Daoy (cell line): Measurements from ENCODE around the gene CFAP74. TPM values are rescaled to one million over a fixed set of nuclear protein-coding genes. Genes with fewer than 3 reads are reported as not detected.

Experiments
- DNase-seq: peaks from one replicate; pipeline ENCODE4 v3.0.0-alpha.2; 2015; ENCODE audit warnings: low read depth
- total RNA-seq: library from RNA; depleted of rRNA; stranded (reverse); fragments of >200 nt; shearing (Covaris generic); gene quantifications from 2 replicates; pipeline ENCODE4 v1.2.3, GENCODE V29; 2014

CFAP74 gene
- total RNA-seq, 1 experiment from 2014 or later: not detected

DNA sequence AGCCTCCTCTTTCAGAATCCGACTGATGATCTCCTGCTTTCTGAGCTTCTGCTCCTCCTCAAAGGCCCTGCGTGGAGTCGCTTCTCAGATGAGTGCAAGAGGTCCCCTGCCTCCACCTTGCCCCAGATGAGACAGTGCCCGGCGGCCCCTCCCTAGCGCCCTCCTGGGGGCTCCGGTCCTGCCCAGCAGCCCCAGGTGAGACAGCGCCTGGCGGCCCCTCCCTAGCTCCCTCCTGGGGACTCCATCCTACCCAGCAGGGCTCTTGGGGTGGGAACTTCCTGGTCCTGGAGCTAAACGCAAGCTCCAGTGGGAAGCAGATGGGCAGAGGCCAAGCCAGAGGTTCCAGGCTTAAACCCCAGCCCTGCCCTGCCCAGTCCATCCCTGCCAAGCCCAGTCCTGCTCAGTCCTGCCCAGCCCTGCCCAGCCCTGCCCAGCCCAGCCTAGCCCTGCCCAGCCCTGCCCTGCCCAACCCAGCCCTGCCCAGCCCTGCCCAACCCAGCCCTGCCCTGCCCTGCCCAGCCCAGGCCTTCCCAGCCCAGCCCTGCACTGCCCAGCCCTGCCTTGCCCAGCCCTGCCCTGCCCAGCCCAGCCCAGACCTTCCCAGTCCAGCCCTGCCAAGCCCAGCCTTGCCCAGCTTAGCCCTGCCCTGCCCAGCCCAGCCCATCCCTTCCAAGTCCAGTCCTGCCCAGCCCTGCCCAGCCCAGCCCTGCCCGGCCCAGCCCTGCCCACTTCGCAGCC, 34.6 kb downstream of the CFAP74 start:
- no peak for DNase-seq

DNA sequence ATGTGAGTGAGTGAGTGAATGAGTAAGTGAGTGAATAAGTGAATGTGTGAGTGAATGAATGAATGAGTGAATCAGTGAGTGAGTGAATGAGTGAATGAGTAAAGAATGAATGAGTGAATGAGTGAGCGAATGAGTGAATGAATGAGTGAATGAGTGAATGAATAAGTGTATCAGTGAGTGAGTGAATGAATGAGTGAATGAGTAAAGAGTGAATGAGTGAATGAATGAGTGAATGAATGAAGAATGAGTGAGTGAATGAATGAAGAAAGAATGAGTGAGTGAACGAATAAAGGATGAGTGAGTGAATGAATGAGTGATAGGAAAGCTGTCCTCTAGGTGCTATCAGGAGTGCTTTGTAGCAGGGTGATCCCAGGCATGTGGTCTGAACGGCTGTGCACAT, 35.7 kb downstream of the CFAP74 start:
- no peak for DNase-seq

DNA sequence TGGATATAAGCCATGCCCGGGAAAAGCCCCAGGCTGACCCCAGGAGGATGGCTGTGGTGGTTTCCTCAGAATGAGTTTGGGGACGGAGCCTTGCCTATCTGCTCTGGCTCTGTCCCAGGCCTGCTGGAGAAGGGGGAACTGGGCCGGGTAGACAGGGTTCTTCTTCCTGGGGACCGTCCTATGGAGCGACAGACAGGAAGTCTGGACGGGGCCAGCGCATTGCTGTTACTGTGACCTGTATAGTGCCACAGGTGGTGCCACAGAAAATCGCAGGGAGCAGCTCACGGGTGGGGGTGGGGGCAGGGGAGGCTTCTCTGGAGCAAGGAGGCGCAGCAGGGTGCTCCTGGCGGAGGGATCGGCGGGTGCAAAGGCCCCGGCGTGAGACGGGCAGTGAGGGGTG, 36.4 kb downstream of the CFAP74 start:
- DNase-seq: no peak

DNA sequence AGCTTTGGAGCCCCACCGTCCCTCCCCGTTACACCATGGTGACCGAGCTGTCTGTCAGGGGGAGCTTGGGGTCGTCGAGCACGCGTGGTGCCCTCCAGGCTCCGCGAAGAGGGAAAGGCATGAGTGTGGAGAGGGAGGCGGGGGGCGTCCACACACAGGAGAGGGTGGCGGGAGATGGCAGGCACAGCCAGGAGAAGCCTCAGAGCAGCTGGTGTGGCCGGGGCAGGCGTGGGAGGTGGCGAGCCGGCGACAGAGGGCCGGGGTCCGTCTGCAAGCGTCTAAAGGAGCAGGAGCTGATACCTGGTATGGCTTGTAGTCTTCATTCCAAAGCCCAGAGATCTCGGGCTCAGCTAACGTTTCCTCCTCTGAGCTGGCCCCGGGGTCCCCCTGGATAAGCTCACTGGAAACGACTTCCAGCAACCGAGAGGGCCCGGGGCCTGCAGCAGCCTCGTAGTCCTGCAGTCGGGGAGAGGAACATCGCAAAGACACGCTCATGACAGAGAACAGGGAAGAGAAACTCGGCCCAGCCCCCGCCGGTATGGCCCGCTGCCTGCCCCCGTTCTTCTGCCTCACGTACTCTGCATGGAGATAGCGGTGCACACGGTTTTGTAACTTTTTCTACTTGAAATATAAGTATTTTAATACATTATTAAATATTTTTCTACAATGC, 37.4 kb downstream of the CFAP74 start:
- no peak for DNase-seq

DNA sequence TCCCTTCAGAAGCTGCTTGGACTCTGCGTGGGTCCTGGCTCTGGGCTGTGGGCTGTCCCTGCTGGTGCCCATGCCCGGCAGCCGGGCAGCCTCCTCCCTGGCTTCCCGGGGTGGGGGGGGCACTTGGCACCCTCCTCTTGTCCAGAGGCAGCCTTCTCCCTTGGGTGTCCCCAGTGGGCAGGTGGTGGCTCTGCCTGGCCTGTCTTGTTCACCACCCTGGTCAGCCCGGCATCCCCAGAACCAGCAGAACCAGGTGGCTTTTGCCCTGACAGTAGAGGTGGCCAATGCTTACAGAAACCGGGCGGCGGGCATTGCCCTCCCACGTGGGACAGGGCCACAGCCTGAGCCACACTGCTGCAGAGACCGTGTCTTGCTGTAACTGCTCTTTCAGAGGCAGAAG, 38.0 kb downstream of the CFAP74 start:
- no peak for DNase-seq

DNA sequence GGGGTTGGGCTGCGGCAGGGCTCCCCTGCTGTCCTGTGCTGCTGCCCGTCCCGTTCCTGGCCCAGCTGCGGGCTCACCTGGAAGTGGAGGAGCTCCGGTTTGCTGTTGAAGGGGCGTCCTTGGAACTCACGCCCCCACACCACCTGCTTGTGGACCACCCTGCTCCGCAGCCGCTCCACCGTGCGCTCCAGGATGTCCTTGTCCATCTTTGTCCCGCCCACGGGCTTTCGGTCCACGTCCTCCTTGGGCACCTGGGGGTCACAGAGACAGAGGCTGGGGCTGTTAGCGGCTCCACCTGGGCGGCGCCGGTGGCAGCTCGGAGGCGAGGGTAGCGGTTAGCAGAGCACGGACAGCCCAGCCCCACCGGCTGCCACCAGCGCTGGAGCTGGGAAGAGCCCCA, 38.8 kb downstream of the CFAP74 start:
- no peak for DNase-seq

DNA sequence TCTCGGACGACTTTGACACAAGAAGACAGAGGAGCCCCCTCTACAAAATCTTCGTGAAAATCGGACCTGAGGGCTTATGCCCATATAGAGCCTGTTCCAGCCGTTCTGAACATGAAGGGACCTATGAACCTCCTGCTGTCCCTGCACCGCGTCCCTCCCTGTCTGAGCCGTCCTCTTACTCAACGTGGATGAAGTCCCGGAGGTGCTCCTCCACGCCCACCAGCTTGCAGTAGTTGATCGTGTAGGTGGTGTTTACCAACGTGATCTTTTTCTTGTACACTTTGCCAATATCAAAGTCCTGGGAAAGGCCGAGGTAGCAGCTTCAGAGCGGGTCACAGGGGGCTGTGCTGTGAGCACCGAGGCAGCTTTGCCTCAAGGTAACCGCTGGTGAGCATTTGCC, 40.0 kb downstream of the CFAP74 start:
- no peak for DNase-seq

DNA sequence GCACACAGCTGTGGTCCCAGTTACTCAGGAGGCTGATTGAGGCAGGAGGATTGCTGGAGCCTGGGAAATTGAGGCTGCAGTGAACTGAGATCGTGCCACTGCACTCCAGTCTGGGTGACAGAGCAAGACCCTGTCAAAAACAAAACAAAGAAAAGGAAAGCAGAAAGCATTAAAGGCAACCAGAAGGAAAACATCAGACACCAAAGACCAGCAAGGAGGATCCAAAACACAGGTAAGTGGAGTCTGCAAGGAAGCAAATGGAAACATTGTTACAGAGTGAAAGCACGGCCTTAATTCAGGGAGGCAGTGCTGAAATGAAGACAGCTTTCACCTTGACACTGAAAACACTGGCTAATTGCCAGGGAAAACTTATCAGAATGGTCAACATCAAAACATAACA, 40.8 kb downstream of the CFAP74 start:
- no peak for DNase-seq

DNA sequence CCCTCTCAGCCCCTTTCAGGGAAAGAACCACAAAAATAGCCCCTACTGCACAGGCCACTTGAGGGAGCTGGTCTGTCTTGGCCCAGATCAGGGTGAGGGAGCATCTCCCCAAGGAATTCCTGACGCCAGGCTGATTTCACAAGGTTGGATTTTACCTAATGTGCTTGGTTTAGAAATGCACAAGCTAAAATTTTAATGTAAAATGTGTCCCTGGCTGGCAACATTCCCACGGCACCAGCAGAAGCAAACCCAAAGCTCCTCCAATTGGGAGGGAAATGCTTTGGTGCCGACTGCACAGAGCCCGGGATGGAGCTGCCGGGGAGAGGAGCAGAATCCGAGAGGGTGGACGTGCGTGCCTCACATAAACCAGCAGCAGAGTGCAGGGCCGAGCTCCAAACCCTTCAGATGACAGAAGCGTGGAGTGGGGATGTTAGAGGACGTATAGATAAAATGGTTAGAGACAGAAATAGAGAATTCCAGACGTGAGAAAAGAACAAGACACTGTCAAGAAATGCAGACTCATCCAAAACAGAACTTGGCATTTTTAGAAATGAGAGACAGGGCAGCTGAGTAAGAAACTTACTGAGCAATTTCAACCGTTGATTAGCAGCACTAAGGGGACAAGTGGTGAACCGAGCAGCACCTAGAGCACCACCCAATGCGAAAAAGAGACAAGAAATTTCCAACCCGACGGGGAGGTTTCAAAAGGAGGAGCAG, 42.9 kb downstream of the CFAP74 start:
- DNase-seq: no peak

DNA sequence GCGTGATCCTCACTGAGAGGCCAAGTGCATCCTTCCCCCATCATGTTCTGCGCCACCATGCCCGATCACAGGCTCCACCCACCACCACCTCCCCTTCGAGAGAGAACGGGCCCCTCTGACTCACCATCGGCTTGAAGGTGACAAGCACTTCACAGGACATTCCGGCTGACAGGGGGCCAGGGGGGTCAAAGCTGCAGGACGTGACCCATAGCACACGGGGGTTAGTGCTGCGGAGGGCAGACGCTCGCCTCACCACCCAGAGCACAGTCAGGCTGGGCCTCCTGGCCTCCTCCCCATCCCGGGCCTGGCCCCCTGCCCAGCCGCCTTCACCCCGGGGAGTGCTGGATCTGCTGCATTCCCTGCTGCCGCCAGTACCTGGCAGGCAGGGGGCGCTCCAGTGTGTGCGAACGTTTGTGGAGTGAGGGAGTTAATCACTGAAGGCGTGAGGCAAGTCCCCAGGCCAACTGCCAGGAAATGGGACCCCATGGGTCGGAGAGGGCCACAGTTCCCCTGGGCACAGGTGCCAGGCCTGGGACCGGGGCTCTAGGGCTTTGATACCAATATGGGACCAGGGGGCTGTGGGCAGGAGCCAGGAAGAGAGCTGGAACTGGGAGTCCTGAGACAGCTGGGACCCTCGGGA, 43.6 kb downstream of the CFAP74 start:
- peak; percentile 92 for DNase-seq

DNA sequence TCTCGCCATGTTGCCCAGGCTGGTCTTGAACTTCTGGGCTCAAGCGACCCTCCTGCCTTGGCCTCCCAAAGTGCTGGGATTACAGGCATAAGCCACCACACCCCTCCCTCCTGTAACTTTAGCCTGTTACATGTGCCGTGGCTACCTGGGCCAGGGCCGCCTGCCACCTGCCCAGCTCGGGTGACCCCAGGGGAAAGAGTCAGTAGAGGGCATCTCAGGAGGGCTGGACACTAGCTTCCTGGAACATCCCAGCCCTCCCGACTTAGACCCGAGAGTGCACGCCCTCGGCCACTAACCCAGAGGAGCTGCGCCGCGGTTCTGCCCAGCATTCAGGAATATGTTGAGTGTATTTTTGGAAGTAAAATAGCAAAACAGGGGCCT, 44.1 kb downstream of the CFAP74 start:
- no peak for DNase-seq

DNA sequence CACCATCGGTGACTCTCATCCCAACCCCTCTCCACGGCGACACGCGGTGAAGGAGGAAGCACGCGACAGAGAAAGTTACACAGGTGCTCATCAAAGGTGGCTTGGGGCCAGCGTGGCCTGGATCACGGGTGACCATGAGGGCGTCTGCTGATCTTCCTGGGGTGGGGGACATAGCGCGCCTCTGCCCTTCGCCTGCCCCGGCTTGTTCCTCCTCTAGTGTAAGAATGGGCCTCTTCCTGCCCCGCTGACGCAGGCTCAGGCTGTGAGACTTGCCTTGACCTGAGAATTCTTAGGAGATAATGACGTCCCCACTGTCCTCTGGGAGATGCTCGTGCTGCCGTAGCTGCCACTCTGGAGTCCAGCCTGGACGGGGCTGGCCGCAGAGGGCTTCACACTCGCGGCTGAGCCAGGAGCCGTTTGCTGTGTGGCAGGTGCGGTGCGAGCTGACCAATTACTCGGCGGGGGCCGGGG, 45.5 kb downstream of the CFAP74 start:
- no peak for DNase-seq

DNA sequence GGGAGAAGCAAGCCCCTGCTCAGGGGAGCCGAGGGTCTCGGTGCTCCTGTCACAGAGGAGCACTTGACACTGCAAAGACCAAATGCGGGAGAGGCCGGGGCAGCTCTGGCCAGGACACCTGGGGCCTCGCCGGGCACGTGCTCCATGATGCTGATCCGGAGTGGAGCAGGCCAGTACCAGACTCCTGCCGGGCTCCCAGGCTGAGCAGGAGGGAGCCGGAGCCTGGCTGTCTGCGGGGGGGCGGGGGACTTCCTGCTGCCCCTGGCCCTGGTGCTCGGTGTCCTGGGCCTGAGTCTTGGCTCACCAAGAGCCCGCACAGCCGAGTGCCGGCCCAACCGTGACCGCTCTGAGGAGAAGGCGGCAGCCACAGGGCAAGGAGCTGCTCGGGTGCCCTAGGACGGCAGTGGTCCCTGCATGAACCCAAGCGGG, 46.0 kb downstream of the CFAP74 start:
- DNase-seq: no peak

DNA sequence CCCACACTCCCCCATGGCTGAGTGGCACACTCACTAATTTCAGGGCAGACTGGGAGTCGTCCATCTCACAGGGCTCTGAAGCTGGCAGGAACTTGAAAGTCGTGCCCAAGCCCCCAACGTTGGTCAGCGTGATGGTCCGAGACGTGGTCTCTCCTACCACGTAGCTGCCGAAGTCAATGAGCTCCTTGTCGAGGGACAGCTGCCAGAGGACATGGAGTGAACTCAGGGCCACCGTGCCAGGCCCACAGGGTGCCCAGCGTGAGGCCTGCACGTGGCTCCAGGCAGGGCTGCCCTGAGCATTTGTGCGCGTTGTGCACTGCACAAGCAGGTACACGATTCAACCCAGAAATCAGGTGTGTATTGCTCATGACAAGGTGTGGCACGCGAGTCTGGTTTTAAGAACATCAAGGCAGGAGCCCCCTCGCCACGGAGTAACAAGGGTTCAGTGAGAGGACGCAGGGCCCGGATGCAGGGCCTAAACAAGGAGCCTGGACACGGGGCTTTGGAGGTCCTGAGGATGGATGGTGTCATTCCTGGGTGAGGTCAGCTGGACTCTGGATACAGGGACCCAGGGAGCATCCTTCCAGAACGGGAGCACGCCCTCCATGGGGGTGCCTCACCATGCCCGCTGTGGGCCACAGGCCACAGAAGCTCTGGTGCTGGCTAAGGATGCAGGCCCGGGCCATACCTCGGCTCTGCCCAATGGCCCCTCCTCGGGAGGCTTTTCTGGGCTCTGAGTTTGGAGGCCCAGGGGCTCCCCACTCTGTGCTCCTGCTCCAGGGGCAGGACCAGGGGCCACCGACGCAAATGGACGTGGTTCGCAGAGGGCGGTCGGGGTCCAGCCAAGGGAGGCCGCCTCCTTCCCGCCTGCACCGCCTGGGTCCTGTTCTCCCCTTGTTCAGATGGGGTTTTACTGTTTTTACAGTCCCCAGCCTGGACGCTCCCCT, 46.7 kb downstream of the CFAP74 start:
- DNase-seq: no peak

DNA sequence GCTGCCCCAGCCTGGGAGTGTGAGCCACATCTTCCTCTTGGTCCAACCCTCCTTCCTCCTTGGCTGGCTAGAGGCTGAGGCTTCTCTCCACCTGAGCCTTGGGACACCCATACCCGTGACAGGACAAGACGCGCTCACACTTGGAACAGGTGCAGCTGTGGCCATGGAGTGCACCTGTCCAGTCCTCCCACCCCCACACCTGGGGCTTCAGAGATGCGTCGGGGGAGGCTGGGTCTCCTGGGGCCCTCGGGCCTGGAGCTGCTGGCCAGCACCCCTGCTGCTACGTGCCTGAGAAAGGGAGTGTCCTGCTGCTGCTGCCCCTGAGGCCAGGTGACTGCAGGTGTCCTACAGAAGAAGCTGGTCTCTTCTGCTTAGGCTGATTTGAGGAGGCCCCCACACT, 47.5 kb downstream of the CFAP74 start:
- no peak for DNase-seq

DNA sequence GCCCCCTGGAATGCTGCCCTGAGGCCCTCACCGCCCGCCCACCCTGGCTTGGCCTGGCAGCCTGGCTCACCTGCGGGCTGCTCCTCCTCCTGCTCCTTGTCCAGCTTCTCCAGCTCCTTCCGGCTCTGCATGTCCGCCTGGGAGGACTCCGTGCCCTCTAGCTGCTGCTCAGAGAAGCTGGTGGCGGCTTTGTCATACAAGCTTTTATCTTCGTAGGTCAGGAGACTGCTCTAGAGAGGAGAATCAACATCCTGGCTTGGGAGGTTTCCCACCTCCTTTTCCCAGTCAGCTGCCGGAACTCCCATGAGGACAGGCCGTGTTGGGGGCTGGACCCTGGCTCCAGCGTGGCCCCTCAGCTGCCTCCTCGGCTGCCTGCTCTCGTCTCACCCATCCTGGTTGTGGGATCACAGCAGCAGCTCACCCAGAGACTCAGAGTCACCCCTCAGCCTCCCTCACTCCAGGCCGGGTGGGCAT, 47.9 kb downstream of the CFAP74 start:
- DNase-seq: no peak

DNA sequence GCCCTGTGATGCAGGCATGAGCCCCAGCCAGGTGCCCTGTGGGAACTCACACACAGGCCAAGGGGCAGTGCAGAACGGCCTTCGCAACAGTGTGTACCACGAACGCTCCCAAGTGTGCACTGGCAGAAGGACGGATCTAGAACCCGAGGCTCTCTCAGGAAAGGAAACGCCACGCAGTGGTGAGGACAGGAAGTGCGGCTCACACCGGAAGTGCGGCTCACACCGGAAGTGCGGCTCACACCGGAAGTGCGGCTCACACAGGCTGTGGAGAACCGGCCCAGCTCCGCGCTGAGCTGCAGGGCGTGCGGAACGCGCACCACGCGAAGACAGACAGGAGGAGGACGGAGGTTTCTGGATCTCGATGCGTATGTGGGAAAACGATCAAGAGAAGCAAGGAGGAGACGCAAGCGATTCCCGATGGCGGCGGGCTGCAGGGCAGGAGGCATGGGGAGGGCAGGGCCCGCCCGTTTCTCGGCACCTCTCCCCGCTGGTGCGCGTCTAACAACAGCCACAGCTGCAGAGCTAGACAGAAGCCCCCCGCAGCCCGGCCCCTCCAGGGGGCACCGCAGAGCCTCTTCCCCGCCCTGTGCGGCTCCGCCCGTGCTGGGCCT, 48.6 kb downstream of the CFAP74 start:
- no peak for DNase-seq

DNA sequence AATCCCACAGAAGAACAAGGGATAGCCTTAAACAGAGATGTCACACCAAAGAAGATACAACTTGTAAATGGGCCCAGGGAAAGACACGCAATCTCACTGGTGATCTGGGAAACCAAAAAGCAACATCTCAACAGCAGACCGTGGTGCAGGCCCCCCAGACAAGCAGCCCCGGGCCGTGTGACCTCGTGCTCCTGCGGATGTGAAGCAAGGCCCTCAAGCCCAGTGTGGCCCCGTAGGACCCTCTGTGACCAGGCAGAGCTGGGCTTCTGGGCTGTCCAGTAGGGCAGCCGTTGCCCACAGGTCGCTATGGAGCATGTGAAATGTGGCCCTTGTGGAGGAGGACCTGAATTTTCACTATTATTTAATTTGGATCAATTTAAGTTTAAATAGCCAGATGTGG, 49.6 kb downstream of the CFAP74 start:
- DNase-seq: no peak

DNA sequence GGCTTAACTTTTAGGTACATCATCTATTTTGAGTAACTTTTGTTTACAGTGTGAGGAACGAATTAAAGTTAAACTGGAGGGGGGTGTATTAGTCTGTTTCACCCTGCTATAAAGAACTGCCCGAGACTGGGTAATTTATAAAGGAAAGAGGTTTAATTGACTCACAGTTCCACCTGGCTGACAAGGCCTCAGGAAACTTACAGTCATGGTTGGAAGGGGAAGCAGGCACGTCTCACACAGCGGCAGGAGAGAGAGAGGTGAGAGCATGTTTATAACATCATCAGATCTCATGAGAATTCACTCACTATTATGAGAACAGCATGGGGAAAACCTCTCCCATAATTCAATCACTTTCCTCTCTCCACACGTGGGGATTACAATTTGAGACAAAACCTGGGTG, 52.6 kb downstream of the CFAP74 start:
- no peak for DNase-seq

DNA sequence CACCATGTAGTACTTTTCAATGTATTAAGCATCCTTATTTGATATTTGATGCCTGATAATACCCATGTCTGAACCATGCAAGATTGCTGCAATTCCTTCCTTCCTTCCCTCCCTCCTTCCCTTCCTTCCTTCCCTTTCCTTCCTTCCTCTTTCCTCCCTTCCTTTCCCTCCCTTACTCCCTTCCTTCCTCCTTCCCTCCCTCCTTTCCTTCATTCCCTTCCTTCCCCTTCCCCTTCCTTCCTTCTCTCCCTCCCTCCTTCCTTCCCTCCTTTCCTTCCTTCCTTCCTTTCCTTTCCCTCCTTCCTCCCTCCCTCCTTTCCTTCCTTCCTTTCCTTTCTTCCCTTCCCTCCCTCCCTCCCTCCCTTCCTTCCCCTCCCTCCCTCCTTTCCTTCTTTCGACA, 54.8 kb downstream of the CFAP74 start:
- DNase-seq: no peak

DNA sequence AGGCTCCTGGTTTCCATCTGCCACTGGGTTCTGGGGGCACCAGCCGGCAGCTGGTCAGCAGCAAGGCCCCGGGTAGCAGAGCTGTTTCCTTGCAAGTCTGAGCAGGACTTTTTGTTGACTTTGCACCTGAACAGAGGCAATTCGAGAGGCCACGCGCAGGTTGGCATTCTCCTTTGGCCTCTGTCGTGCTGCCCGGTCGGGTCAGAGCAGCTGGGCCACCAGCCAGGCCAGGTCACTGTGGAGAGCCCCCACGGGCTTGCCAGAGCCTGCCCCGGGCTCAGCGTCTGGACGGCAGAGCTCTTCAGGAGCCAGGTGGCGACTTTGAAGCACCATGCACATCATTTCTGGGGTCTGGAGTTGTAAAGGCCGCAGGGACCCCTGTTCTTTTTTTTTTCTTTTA, 56.1 kb downstream of the CFAP74 start:
- no peak for DNase-seq
